ENCODE measurements around the gene RPL10A.
A peak's percentile ranks its signal among the peaks of the same experiment; 100 is the strongest.
"Not testable (repeated sequence)": the region's sequence is repeated elsewhere in the genome, so short reads cannot be mapped to it uniquely, and the experiment has no call there.

The RPL10A gene

GRCh38 chr6:35468181-35468979, at the start of gene RPL10A:
RPL10A (plus strand) TSS chr6:35468401; CDS start chr6:35468435, 34 bp downstream.
- peak; percentile 87 for DNase-seq (ENCODE audit: low read depth, low spot score)

- peak; percentile 69 for DNase-seq (ENCODE audit: low read depth, low spot score)
Observed at GRCh38 chr6:35419417-35419816, 48.8 kb upstream of the RPL10A start.

- no peak for DNase-seq (ENCODE audit: low read depth, low spot score)
Observed at GRCh38 chr6:35419961-35420360, 48.2 kb upstream of the RPL10A start.

GRCh38 chr6:35425284-35425683, 42.9 kb upstream of the RPL10A start:
- no peak for DNase-seq (ENCODE audit: low read depth, low spot score)

- no peak for DNase-seq (ENCODE audit: low read depth, low spot score)
Observed at GRCh38 chr6:35426074-35426473, 42.1 kb upstream of the RPL10A start.

GRCh38 chr6:35427435-35427834, 40.8 kb upstream of the RPL10A start:
- DNase-seq (ENCODE audit: low read depth, low spot score), result no peak

GRCh38 chr6:35427851-35428321, 40.3 kb upstream of the RPL10A start:
- DNase-seq (ENCODE audit: low read depth, low spot score), result peak; percentile 54

- DNase-seq (ENCODE audit: low read depth, low spot score), result no peak
Observed at GRCh38 chr6:35428421-35429149, 39.6 kb upstream of the RPL10A start.

GRCh38 chr6:35429463-35429862, 38.7 kb upstream of the RPL10A start:
- DNase-seq (ENCODE audit: low read depth, low spot score), result no peak

- no peak for DNase-seq (ENCODE audit: low read depth, low spot score)
Observed at GRCh38 chr6:35432291-35432690, 35.9 kb upstream of the RPL10A start.

- not testable (repeated sequence) for DNase-seq (ENCODE audit: low read depth, low spot score)
Observed at GRCh38 chr6:35432702-35433101, 35.5 kb upstream of the RPL10A start.

GRCh38 chr6:35435074-35435837, 32.9 kb upstream of the RPL10A start:
- no peak for DNase-seq (ENCODE audit: low read depth, low spot score)

GRCh38 chr6:35436071-35436857, 31.9 kb upstream of the RPL10A start:
- no peak for DNase-seq (ENCODE audit: low read depth, low spot score)

- not testable (repeated sequence) for DNase-seq (ENCODE audit: low read depth, low spot score)
Observed at GRCh38 chr6:35438378-35439065, 29.7 kb upstream of the RPL10A start.

- no peak for DNase-seq (ENCODE audit: low read depth, low spot score)
Observed at GRCh38 chr6:35439308-35439707, 28.9 kb upstream of the RPL10A start.

GRCh38 chr6:35441205-35441604, 27.0 kb upstream of the RPL10A start:
- DNase-seq (ENCODE audit: low read depth, low spot score), result no peak

GRCh38 chr6:35441642-35442041, 26.6 kb upstream of the RPL10A start:
- no peak for DNase-seq (ENCODE audit: low read depth, low spot score)

- DNase-seq (ENCODE audit: low read depth, low spot score), result no peak
Observed at GRCh38 chr6:35442693-35443092, 25.5 kb upstream of the RPL10A start.

GRCh38 chr6:35443341-35444030, 24.7 kb upstream of the RPL10A start:
- no peak for DNase-seq (ENCODE audit: low read depth, low spot score)

GRCh38 chr6:35445691-35446090, 22.5 kb upstream of the RPL10A start:
- no peak for DNase-seq (ENCODE audit: low read depth, low spot score)
